HCT116 (cell line): ENCODE measurements around the gene SCP2. TPM values are rescaled to one million over a fixed set of nuclear protein-coding genes. Genes with fewer than 3 reads are reported as not detected.
"Not testable (repeated sequence)": the region's sequence is repeated elsewhere in the genome, so short reads cannot be mapped to it uniquely, and the experiment has no call there.

Experiments used
- ATAC-seq: fragments of 200-7000 bp; cut with Tn5 transposase; 2 replicates; pipeline ENCODE4 v1.9.1; 2020; ENCODE audit warnings: mild to moderate bottlenecking, moderate library complexity
- BruUV-seq: library from RNA; stranded (reverse); fragments of 400-500 nt; replicated peaks from 2 replicates; lab custom pipeline; 2021; lab: Mats Ljungman, UMichigan
- CTCF ChIA-PET: fragments of 300-600 bp; sonication (Branson Sonifier 250); formaldehyde crosslinking; loops from one replicate; lab custom pipeline; 2021; ENCODE audit warnings: antibody characterized with exemption; lab: Charles Lee
- POLR2A ChIA-PET: fragments of 300-600, 350-600 bp; sonication (Branson Sonifier 250); formaldehyde crosslinking; loops from one replicate; lab custom pipeline; 2021; ENCODE audit warnings: antibody characterized with exemption; lab: Charles Lee
- RAD21 ChIA-PET, 2 experiments: fragments of 300-600 bp; sonication (Branson Sonifier 250); formaldehyde crosslinking; loops; one replicate each; lab custom pipeline; 2023; ENCODE audit warnings: low total read pairs in 2 of 2; ENCODE audit not compliant: uncharacterized antibody in 2 of 2, unreplicated experiment in 2 of 2, low non-redundant PET in 1 of 2; lab: Charles Lee
- DNase-seq: peaks from one replicate; pipeline ENCODE4 v3.0.0-alpha.2; 2010; ENCODE audit warnings: low read depth, low spot score
- H2AFZ ChIP-seq: fragments of 200-600 bp; shearing (Covaris generic), sonication (generic); 2 replicates; pipeline ENCODE4 v1.6.1; 2017; ENCODE audit warnings: low read depth, mixed run types, mixed read lengths, antibody characterized with exemption, low read length; ENCODE audit not compliant: poor library complexity, severe bottlenecking
- H3K27ac ChIP-seq: 2 replicates; pipeline ENCODE4 v1.5.1; 2012; ENCODE audit warnings: low read depth, low read length
- H3K27me3 ChIP-seq: fragments of 200-600 bp; sonication (generic); 2 replicates; pipeline ENCODE4 v1.6.1; 2016; ENCODE audit warnings: mixed run types, low read length, mixed read lengths; ENCODE audit not compliant: insufficient read depth
- H3K36me3 ChIP-seq, 2 experiments: fragments of 200-500 bp in 1 of 2; fragments of 200-600 bp in 1 of 2; sonication (Bioruptor generic) in 1 of 2; sonication (generic) in 1 of 2; 2 replicates each; pipeline versions ENCODE4 v1.5.1 to v1.6.1; 2014 to 2016; ENCODE audit warnings: low read length in 2 of 2, inconsistent platforms in 1 of 2, mixed read lengths in 1 of 2, mixed run types in 1 of 2; ENCODE audit not compliant: insufficient read depth in 2 of 2, control insufficient read depth in 1 of 2
- H3K4me1 ChIP-seq, 2 experiments: fragments of 200-600 bp in 1 of 2; sonication (generic) in 1 of 2; 2 replicates each; pipeline versions ENCODE4 v1.5.1 to v1.6.1; 2012 to 2017; ENCODE audit warnings: low read length in 2 of 2, inconsistent platforms in 1 of 2, mild to moderate bottlenecking in 1 of 2, mixed read lengths in 1 of 2, mixed run types in 1 of 2, moderate library complexity in 1 of 2; ENCODE audit not compliant: insufficient read depth in 2 of 2, control insufficient read depth in 1 of 2
- H3K4me2 ChIP-seq: fragments of 200-600 bp; sonication (generic); 2 replicates; pipeline ENCODE4 v1.6.1; 2017; ENCODE audit warnings: mixed run types, low read length, mixed read lengths
- H3K4me3 ChIP-seq, 2 experiments: fragments of 200-600 bp in 1 of 2; sonication (generic) in 1 of 2; replicated peaks in 1 of 2; 2 replicates each; pipeline ENCODE4 v1.5.1; 2011 to 2016; ENCODE audit warnings: low read length in 2 of 2, control low read depth in 1 of 2, low read depth in 1 of 2, mild to moderate bottlenecking in 1 of 2, mixed read lengths in 1 of 2, mixed run types in 1 of 2
- H3K79me2 ChIP-seq: fragments of 200-600 bp; sonication (generic); 2 replicates; pipeline ENCODE4 v1.6.1; 2017; ENCODE audit warnings: mild to moderate bottlenecking, mixed run types, low read length, moderate library complexity, mixed read lengths; ENCODE audit not compliant: insufficient read depth
- H3K9ac ChIP-seq: fragments of 200-600 bp; sonication (generic); 2 replicates; pipeline ENCODE4 v1.6.1; 2016; ENCODE audit warnings: low read length, mixed read lengths
- H3K9me2 ChIP-seq: fragments of 200-600 bp; sonication (generic), shearing (Covaris generic); 2 replicates; pipeline ENCODE4 v1.6.1; 2017; ENCODE audit warnings: mixed run types, mild to moderate bottlenecking, moderate library complexity; ENCODE audit not compliant: insufficient read depth
- H3K9me3 ChIP-seq, 2 experiments: fragments of 200-500 bp in 1 of 2; fragments of 200-600 bp in 1 of 2; sonication (Bioruptor generic) in 1 of 2; sonication (generic) in 1 of 2; 2 replicates each; pipeline ENCODE4 v1.6.1; 2014 to 2017; ENCODE audit warnings: low read length in 2 of 2, mixed read lengths in 2 of 2, inconsistent platforms in 1 of 2, low read depth in 1 of 2, mild to moderate bottlenecking in 1 of 2, mixed run types in 1 of 2, moderate library complexity in 1 of 2; ENCODE audit not compliant: control insufficient read depth in 1 of 2, insufficient read depth in 1 of 2
- H4K20me1 ChIP-seq: fragments of 200-600 bp; sonication (generic), shearing (Covaris generic); 2 replicates; pipeline ENCODE4 v1.6.1; 2017; ENCODE audit warnings: mixed run types, mild to moderate bottlenecking, moderate library complexity; ENCODE audit not compliant: insufficient read depth
- ATF3 ChIP-seq: IDR thresholded peaks from 2 replicates; pipeline ENCODE4 v1.6.1; 2012
- CEBPB ChIP-seq: IDR thresholded peaks from 2 replicates; pipeline ENCODE4 v1.6.1; 2012; ENCODE audit warnings: low read depth
- ELF1 ChIP-seq: IDR thresholded peaks from 2 replicates; pipeline ENCODE4 v1.6.1; 2012; ENCODE audit warnings: low read depth, borderline replicate concordance
- EZH2 ChIP-seq: fragments of 200-600 bp; sonication (generic); IDR thresholded peaks from 2 replicates; pipeline ENCODE4 v1.6.1; 2017; ENCODE audit warnings: antibody characterized with exemption, mixed run types
- EZH2phosphoT487 ChIP-seq: fragments of 200-600 bp; IDR thresholded peaks from 2 replicates; pipeline ENCODE4 v1.6.1; 2018; ENCODE audit warnings: antibody characterized with exemption, borderline replicate concordance
- FOSL1 ChIP-seq: IDR thresholded peaks from 2 replicates; pipeline ENCODE4 v1.6.1; 2012; ENCODE audit warnings: low read depth
- POLR2A ChIP-seq: IDR thresholded peaks from 2 replicates; pipeline ENCODE4 v1.7.0; 2011; ENCODE audit warnings: borderline replicate concordance; ENCODE audit not compliant: insufficient read depth, insufficient read length; ENCODE audit errors: extremely low read depth
- RAD21 ChIP-seq: IDR thresholded peaks from 2 replicates; pipeline ENCODE4 v1.6.1; 2012; ENCODE audit warnings: low read depth, mild to moderate bottlenecking
- TCF7L2 ChIP-seq: IDR thresholded peaks from 2 replicates; pipeline ENCODE4 v1.7.0; 2011; ENCODE audit warnings: borderline replicate concordance, inconsistent platforms; ENCODE audit not compliant: insufficient read depth, insufficient read length; ENCODE audit errors: extremely low read depth
- ZFX ChIP-seq: fragments of 450-650 bp; IDR thresholded peaks from 2 replicates; pipeline ENCODE4 v1.6.1; 2017
- intact Hi-C: fragments of 100-400 bp; cut with micrococcal nuclease; formaldehyde crosslinking; loops from 2 replicates; pipeline ENCODE4 v1.10.0; 2022
- total RNA-seq: library from RNA; stranded (reverse); gene quantifications from one replicate; pipeline ENCODE4 v1.2.1, GENCODE V29; 2021; ENCODE audit not compliant: unreplicated experiment

Gene SCP2
- total RNA-seq, 1 experiment from 2014 or later, result 62.0 TPM

GRCh38 chr1:52967666-52968065 is 40.6 kb downstream of the SCP2 start:
- Histone ChIP-seq H3K9ac (no peak overlapping the region), H3K9me2 (no peaks in the 10 kb centered on the region), H3K27ac (no peak overlapping the region), H2AFZ (no peak overlapping the region), H3K4me2 (no peak overlapping the region), H3K4me3 (no peak overlapping the region), H3K4me1 (no peaks in the 10 kb centered on the region), H3K9me3 (no peaks in the 10 kb centered on the region), H3K79me2 (no peaks in the 10 kb centered on the region), H3K27me3 (no peaks in the 10 kb centered on the region), H4K20me1 (no peaks in the 10 kb centered on the region), H3K36me3 (no peaks in the 10 kb centered on the region)
- POLR2A ChIA-PET, result no interaction called here
- BruUV-seq, result no TSS peak
- ATAC-seq (no peak), DNase-seq (no peak)
- TF ChIP-seq CEBPB (no peak), TCF7L2 (no peak), ELF1 (no peak), EZH2phosphoT487 (no peak), POLR2A (no peak), RAD21 (no peak), FOSL1 (no peak), EZH2 (no peak), ZFX (no peak), ATF3 (no peak)
- RAD21 ChIA-PET, result no interaction called here
- CTCF ChIA-PET, result no interaction called here
- intact Hi-C loops, result no loop called here

GRCh38 chr1:52969234-52969633 is 42.2 kb downstream of the SCP2 start:
- H3K9ac ChIP-seq, H4K20me1 ChIP-seq, H3K27ac ChIP-seq, ATAC-seq, H2AFZ ChIP-seq, CTCF ChIA-PET, H3K4me2 ChIP-seq, H3K4me3 ChIP-seq, BruUV-seq, H3K79me2 ChIP-seq, POLR2A ChIA-PET, H3K9me3 ChIP-seq, RAD21 ChIA-PET, intact Hi-C loops, H3K36me3 ChIP-seq, H3K9me2 ChIP-seq, H3K27me3 ChIP-seq, H3K4me1 ChIP-seq, DNase-seq: not testable (repeated sequence)
